Activated gamma-delta T cell (primary cell): Measurements from ENCODE around the gene MICAL3.
"Not testable (repeated sequence)": the region's sequence is repeated elsewhere in the genome, so short reads cannot be mapped to it uniquely, and the experiment has no call there.

ENCODE experiments used
- DNase-seq: peaks from one replicate; lab custom pipeline; 2025; lab: John Stamatoyannopoulos, UW

MICAL3 gene

DNA sequence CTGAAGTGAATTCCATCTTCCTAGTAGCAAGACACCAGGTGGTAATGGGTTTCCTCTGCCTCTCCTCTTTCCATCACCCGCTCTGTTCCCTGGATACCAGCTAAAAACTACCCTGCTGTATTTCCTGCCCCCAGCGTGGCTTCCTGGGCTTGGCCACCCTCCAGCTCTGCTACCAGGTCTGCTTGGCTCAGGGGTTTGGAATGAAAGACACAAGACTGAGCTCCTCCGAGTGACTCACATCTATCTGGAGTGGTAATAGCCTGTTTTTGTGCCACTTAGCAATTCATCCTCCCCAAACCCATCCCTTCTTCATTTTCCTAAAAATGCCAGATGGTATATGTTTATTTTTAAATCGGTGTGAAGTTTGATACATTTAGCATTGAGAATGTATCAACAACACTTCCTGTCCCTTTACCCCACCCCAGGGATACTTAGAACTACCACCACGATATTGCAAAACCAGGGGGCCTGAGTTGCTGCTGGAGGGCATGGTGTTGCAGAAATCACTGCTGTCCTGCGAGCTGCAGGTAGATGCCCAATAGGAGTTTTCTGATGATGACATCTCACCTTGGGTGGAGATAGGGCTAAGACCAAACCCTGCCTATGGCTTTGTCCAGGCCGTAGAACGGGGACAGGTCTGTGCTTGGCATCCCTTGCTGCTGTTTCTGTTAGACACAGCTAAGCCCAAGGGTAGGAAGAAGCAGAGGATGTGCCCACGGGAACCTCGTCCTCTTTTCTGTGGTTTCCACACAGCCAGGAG, 7.5 kb upstream of the MICAL3 start:
- no peak for DNase-seq

DNA sequence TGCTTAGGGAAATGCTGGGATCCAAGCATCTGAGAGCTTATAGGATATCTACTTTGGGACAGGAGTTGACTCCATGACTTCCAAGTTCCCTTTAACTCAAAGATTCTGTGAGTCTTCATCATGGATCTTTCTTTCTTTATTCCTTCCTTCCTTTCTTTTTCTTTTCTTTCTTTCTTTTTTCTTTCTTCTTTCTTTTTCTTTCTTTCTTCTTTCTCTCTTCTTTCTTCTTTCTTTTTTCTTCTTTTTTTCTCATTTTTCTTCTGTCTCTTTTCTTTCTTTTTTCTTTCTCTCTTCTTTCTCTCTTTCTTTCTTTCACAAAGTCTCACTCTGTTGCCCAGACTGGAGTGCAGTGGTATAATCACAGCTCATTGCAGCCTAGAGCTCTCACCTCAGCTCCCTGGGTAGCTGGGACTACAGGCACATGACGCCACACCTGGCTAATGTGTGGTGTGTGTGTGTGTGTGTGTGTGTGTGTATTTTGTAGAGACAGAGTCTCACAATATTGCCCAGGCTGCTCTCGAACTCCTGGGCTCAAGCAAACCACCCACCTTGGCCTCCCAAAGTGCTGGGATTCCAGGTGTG, 5.4 kb upstream of the MICAL3 start:
- no peak for DNase-seq

DNA sequence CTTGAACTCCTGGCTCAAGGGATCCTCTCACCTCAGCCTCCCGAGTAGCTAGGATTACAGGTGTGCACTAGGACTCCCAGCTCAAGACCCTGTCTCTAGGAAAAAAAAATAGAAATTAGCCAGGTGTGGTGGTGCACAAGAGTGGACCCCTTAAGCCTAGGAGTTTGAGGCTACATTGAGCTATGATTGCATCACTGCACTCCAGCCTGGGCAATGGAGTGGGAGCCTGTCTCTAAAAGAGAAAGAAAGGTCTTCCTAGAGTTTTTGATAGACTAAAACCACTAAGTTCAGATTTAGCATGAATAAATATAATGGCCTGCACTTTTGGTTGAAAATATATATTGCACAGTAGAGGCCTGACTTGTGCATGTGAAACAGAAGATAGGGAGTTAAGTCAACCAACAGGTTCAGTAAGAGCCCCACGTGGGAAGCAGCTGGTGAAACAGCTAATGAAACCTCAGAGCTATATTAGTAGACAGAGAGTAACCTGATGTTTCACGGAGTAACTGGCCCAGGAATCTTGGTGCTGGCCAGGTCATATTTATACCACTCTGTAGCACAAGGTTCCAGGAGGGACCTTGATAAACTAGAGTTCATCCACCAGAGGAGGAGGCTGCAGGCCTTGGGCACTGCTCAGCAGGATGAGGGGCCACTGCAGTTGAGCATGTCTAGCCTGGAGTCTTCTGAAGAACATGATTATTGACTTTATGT, 4.6 kb upstream of the MICAL3 start:
- DNase-seq, result no peak

- DNase-seq, result not testable (repeated sequence)
These were observed 1.5 kb upstream of the MICAL3 start for GRCh38 chr22:18025898-18026297.

DNA sequence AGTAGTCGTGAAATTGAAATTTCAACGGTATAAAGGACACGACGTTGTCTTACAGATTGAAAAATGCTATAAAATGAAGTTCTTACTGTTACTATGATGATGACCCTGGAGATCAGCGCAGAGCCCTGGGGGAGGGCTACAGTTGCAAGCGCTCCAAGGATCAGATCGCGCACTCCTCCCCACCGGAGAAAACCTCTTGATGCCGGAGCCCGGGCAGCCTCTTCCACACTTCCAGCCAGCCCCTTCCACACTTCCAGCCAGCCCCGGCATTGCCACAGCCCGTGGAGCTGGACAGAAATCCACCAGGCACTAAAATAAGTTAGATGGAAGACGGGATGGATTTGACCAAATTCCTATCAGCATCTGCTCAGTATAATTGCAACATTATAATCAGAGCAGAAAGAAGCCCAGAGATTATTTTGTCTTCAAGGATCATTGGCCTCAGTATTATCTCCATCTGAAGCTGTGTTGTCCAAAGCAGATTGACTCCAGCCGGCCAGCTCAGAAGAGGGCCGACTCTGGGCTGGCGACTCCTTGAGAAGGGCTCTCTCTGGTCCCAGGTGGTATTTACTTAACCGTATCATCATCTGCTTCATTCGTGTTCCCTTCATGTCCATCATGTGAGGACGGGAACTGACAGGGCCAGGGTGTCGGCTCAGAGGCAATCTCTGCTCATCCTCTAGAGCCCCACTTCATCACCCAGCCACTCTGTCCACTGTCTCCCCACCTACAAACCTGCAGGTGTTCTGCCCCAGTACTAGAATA, 777 bp upstream of the MICAL3 start:
- no peak for DNase-seq

- no peak for DNase-seq
These were observed 669 bp downstream of the MICAL3 start for GRCh38 chr22:18023509-18024275.

DNA sequence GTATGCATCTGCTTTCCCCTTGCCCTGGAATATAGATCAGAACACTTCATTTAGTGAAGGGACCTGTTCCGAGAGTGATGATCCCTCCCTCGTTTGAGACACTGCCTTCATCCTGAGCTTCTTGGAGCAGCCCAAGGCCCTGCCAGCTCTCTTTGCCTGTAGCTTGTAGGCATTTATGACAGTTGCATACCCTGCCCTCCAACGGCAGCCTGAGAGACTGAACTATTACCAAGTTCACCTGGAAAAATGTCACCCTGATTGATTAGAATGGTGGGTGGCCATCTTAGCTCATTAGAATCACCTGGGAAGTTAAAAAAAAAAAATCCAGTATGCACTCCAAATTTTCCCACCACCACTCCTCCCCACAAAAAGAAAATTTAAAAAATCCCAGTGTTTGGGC, 1.5 kb downstream of the MICAL3 start:
- no peak for DNase-seq

DNA sequence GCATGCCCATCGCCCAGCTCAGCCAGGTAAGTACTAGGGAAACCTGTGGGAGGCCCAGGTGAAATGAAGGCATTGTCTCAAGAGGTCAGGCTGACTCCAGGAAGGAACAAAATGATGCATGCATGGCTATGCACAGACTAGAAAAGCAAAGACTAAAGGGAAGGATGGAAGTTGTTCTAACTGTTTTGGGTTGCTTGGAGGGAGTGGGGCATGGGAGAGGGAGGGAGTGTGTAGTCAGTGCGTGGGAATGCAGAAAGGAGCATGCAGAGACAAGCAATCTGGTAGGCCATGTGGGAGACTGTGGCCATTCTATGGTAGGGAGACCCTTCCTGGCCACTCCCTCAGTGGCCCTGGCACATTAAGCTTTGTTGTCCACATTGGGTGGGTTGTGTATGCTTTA, 2.9 kb downstream of the MICAL3 start:
- no peak for DNase-seq

- DNase-seq, result not testable (repeated sequence)
These were observed 3.6 kb downstream of the MICAL3 start for GRCh38 chr22:18020743-18021142.

GRCh38 chr22:18013947-18014346, 10.4 kb downstream of the MICAL3 start:
- DNase-seq, result no peak

- DNase-seq, result no peak
These were observed 10.9 kb downstream of the MICAL3 start for GRCh38 chr22:18013436-18013835.

DNA sequence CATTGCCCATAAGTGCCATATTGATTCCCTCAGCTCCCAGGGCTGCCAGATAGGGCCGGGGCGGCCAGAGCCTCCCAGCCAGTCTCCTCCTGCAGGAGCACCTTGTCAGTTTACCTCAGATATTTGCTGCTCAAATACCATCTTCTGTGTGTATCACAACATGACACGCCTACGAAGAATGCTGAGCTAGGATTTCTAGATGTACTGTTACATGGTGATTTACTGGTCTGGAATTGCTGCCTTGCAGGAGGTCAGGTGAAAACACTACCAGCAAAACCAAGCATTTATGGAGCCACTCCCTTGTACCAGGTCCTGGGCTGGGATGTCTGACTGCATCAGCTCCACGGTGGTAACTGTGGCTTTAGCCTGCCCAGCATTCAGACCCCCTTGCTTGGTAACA, 11.8 kb downstream of the MICAL3 start:
- no peak for DNase-seq

DNA sequence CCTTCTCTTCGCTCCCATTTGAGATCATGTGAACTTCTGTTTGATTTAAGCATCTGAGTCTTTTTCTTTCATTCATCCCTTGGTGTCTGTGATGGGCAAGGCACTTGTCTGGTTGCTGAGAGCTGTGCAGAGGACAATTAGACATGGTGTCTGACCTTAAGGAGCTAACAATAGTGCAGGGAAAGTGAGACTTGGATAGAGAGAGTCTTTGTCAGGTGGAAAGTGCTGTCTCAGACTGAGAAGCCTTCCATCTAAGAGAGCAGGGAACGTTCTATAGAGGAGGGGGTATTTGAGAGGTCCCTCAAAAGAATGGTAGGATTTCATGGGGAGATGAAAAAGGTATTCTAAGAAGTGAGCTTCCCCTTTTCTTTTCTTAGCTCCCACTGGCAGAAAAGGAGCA, 14.1 kb downstream of the MICAL3 start:
- no peak for DNase-seq

GRCh38 chr22:18008136-18008535, 16.2 kb downstream of the MICAL3 start:
- no peak for DNase-seq

DNA sequence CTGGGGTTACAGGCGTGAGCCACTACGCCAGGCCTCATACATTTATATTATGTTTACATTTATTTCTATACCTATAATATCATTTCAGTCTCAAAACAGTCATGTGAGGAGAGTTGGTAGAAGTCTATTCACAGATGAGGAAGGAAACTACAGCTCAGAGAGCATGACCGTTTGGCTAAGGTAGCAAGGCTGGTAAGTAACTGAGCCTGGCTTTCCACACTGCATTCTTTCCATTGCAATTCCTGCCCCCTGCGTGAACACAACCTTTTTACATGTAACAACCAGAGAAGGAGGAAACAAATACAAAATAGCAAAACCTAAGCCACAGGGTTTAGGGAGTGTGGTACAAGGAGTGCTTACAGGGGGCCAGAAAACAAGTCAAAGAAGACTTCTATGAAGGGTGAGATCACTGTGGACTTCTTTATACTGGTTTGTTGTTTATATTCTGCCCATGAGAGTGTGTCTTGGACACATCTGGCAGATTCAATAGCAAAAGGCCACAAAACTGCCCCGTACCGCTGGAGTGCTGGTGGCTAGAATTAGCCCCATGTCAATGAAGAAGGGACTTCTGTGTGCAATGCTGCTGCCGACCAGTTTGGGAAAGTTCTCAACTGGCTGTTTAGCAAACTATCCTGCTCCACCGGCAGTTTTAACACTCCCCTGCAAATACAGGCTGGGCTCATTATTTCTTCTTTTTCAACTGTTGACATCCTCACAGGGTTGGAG, 19.0 kb downstream of the MICAL3 start:
- DNase-seq, result no peak

DNA sequence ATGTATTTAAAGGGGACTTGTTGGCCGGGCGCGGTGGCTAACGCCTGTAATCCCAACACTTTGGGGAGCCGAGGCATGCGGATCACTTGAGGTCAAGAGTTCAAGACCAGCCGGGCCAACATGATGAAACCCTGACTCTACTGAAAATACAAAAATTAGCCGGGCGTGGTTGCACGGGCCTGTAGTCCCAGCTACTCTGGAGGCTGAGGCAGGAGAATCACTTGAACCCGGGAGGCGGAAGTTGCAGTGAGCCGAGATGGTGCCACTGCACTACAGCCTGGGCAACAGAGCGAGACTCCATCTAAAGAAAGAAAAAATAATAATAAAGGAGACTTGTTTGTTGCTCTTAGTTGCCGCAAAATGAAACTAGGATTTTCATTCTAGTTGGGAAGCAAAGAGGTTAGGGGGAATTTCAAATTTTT, 22.5 kb downstream of the MICAL3 start:
- not testable (repeated sequence) for DNase-seq

- peak; percentile 48 for DNase-seq
These were observed 23.1 kb downstream of the MICAL3 start for GRCh38 chr22:18001040-18001893.

DNA sequence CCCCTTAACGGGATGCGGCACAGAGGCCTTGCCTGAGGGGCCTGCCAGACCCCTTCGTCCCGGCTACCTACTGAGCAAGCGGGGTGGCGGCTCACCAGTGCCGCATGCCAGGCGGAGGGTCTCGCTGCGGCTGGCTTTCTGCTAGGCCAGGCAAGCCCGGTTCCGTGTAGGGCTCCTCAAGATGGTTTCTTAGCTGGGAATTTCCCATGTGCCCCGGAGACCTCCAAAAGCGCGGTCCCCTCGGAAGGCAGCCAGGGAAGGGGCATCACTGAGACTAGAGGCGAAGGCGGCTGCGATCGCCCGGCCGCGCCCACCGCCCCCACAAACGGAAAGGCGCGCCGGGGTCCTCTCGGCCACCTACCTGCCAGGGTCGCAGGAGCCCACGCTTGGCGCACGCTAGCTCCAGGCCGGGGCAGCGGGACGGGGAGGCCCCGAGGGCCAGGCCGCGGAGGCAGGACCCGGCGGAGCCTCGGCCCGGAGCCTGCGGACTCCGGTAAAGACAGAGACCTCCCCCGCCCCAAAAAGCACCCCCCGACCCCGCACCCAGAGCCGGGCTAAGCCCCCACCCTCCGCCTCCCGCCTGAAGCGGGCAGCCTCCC, 23.8 kb downstream of the MICAL3 start:
- DNase-seq, result no peak

DNA sequence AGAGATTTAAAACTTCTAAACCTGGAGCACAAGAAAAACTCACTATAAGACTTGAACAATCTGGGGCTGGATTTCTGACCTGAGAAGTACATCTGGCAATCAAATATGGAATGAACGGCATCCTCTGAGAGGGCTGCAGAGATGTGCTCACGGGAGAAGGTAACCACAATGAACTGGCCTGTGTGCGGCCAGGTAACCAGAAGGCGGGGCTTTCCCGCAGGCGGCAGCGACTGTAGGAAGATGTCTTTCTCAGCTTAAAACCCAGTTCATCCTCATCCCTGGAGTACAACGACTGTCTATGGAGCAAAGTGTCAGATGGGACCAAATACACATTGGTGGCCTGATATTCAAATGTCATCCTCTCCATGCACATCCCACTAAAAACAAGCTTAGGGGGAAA, 24.5 kb downstream of the MICAL3 start:
- DNase-seq, result no peak

GRCh38 chr22:17998913-17999312, 25.4 kb downstream of the MICAL3 start:
- DNase-seq, result no peak
